ENCODE measurements around the gene DIS3L2.
"Not testable (repeated sequence)": the region's sequence is repeated elsewhere in the genome, so short reads cannot be mapped to it uniquely, and the experiment has no call there.

The DIS3L2 gene

GRCh38 chr2:232309592-232309991, 348.1 kb downstream of the DIS3L2 start:
- DNase-seq: no peak

- DNase-seq: no peak
These were observed 348.6 kb downstream of the DIS3L2 start for GRCh38 chr2:232310121-232310520.

- no peak for DNase-seq
These were observed 349.2 kb downstream of the DIS3L2 start for GRCh38 chr2:232310696-232311095.

GRCh38 chr2:232313645-232314044, 352.1 kb downstream of the DIS3L2 start:
- DNase-seq: not testable (repeated sequence)

- no peak for DNase-seq
These were observed 353.8 kb downstream of the DIS3L2 start for GRCh38 chr2:232315049-232315922.

GRCh38 chr2:232315923-232316299, 354.4 kb downstream of the DIS3L2 start:
- DNase-seq: no peak

- no peak for DNase-seq
These were observed 355.2 kb downstream of the DIS3L2 start for GRCh38 chr2:232316461-232317330.

GRCh38 chr2:232318169-232318855, 356.8 kb downstream of the DIS3L2 start:
- DNase-seq: no peak

- DNase-seq: no peak
These were observed 357.7 kb downstream of the DIS3L2 start for GRCh38 chr2:232319067-232319802.

GRCh38 chr2:232319803-232320442, 358.4 kb downstream of the DIS3L2 start:
- DNase-seq: no peak

GRCh38 chr2:232320443-232320803, 358.9 kb downstream of the DIS3L2 start:
- DNase-seq: no peak

GRCh38 chr2:232321156-232321816, 359.8 kb downstream of the DIS3L2 start:
- DNase-seq: no peak

- DNase-seq: no peak
These were observed 360.5 kb downstream of the DIS3L2 start for GRCh38 chr2:232321817-232322559.

- no peak for DNase-seq
These were observed 361.2 kb downstream of the DIS3L2 start for GRCh38 chr2:232322560-232323327.

GRCh38 chr2:232323328-232323650, 361.8 kb downstream of the DIS3L2 start:
- no peak for DNase-seq

GRCh38 chr2:232323967-232324366, 362.5 kb downstream of the DIS3L2 start:
- DNase-seq: not testable (repeated sequence)

GRCh38 chr2:232324778-232325177, 363.3 kb downstream of the DIS3L2 start:
- DNase-seq: no peak

GRCh38 chr2:232325324-232326273, 364.1 kb downstream of the DIS3L2 start:
- DNase-seq: no peak
